HepG2 (cell line): Measurements from ENCODE around the gene FSHB. TPM values are rescaled to one million over a fixed set of nuclear protein-coding genes. Genes with fewer than 3 reads are reported as not detected.

Experiments
- FOXK2 ChIP-seq: fragments of 450-650 bp; IDR thresholded peaks from 2 replicates; pipeline ENCODE4 v1.6.1; 2016
- GRHL1 ChIP-seq: sonication (generic); formaldehyde crosslinking; conservative IDR thresholded peaks from 2 replicates; pipeline ENCODE4 v1.8.0; 2022; ENCODE audit warnings: missing genetic modification reagents
- KAT2B ChIP-seq: fragments of 150-350 bp; IDR thresholded peaks from 2 replicates; pipeline ENCODE4 v1.6.1; 2014; ENCODE audit warnings: low read depth, low read length, borderline replicate concordance
- KDM6A ChIP-seq: IDR thresholded peaks from 2 replicates; pipeline ENCODE4 v1.6.1; 2016; ENCODE audit warnings: low read depth
- RBM39 ChIP-seq: fragments of 200-400 bp; formaldehyde crosslinking; IDR thresholded peaks from one replicate; pipeline ENCODE4 v1.6.1; 2018; ENCODE audit warnings: antibody characterized with exemption, mild to moderate bottlenecking, low read depth, low read length; ENCODE audit not compliant: poor library complexity, severe bottlenecking
- SAP130 ChIP-seq: IDR thresholded peaks from 2 replicates; pipeline ENCODE4 v1.6.1; 2016; ENCODE audit warnings: low read depth
- THYN1 ChIP-seq: sonication (generic); formaldehyde crosslinking; IDR thresholded peaks from 2 replicates; pipeline ENCODE4 v1.8.1; 2023; ENCODE audit warnings: low read depth, mild to moderate bottlenecking, moderate library complexity, missing genetic modification reagents, borderline replicate concordance
- ZNF281 ChIP-seq: sonication (generic); formaldehyde crosslinking; IDR thresholded peaks from 2 replicates; pipeline ENCODE4 v1.4.0; 2020; ENCODE audit warnings: missing genetic modification reagents, borderline replicate concordance
- ZNF407 ChIP-seq: sonication (generic); formaldehyde crosslinking; IDR thresholded peaks from one replicate; pipeline ENCODE4 v1.5.1; 2020; ENCODE audit warnings: mild to moderate bottlenecking, missing genetic modification reagents; ENCODE audit errors: not compliant biosample characterization
- ZNF597 ChIP-seq: sonication (generic); formaldehyde crosslinking; IDR thresholded peaks from 2 replicates; pipeline ENCODE4 v1.5.0; 2020; ENCODE audit warnings: missing genetic modification reagents
- polyA plus RNA-seq, 8 experiments: library from polyadenylated mRNA; depleted of rRNA in 3 of 8; stranded (reverse) in 7 of 8; unstranded in 1 of 8; fragments of >200 nt; fragmentation: Illumina TruSeq in 4 of 8; extraction: Trizol in 4 of 8; gene quantifications; 2 replicates each; pipeline versions ENCODE4 v1.2.1 to v1.2.3, GENCODE V29; 2011 to 2016; ENCODE audit warnings: low read depth in 4 of 8, missing spikeins in 1 of 8, mixed read lengths in 1 of 8; ENCODE audit not compliant: insufficient read depth in 1 of 8
- total RNA-seq, 5 experiments: library from RNA; depleted of rRNA; stranded (reverse); fragments of >200 nt; fragmentation: Illumina TruSeq; extraction: Trizol; gene quantifications; 2 replicates each; pipeline ENCODE4 v1.2.3, GENCODE V29; 2016; ENCODE audit warnings: low read depth in 1 of 5
- TF ChIP-seq, protein P1 (sequence below): sonication (generic); formaldehyde crosslinking; IDR thresholded peaks from 2 replicates; pipeline ENCODE4 v1.5.0; 2020; ENCODE audit warnings: mild to moderate bottlenecking, missing genetic modification reagents

Gene FSHB
- total and polyA plus RNA-seq, 2 of the 13 experiments (the other 11 are each of a cell fraction or from before 2014, with no cell fraction given): not detected

DNA sequence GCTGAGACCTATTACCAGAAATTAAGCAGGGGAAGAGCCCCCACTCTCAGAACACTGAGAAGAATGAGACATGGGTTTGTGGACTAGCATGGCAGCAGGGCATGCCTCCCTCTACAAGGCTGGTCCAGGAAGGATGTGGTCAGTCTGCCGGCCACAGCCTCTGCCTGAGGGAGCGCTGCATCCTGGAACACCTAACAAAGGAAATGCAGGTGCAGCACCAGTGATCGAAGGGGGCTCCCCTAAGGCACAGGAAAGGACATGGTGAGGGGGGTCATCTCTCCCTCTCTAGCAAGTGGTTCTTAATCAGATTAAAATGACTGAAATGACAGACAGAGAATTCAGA, 51.4 kb downstream of the FSHB start (continued):
- TF ChIP-seq ZNF407 (CRISPR knock-in tag): no peak
- TF ChIP-seq ZNF281 (CRISPR knock-in tag): no peak
- TF ChIP-seq FOXK2: no peak
- TF ChIP-seq ZNF597: no peak
- no peak for TF ChIP-seq KAT2B
- TF ChIP-seq, protein P1, sequence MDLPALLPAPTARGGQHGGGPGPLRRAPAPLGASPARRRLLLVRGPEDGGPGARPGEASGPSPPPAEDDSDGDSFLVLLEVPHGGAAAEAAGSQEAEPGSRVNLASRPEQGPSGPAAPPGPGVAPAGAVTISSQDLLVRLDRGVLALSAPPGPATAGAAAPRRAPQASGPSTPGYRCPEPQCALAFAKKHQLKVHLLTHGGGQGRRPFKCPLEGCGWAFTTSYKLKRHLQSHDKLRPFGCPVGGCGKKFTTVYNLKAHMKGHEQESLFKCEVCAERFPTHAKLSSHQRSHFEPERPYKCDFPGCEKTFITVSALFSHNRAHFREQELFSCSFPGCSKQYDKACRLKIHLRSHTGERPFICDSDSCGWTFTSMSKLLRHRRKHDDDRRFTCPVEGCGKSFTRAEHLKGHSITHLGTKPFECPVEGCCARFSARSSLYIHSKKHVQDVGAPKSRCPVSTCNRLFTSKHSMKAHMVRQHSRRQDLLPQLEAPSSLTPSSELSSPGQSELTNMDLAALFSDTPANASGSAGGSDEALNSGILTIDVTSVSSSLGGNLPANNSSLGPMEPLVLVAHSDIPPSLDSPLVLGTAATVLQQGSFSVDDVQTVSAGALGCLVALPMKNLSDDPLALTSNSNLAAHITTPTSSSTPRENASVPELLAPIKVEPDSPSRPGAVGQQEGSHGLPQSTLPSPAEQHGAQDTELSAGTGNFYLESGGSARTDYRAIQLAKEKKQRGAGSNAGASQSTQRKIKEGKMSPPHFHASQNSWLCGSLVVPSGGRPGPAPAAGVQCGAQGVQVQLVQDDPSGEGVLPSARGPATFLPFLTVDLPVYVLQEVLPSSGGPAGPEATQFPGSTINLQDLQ (CRISPR knock-in tag): no peak
- TF ChIP-seq SAP130: no peak
- no peak for TF ChIP-seq RBM39
- no peak for TF ChIP-seq KDM6A
- no peak for TF ChIP-seq THYN1 (CRISPR knock-in tag)
- TF ChIP-seq GRHL1 (CRISPR knock-in tag): no peak
